ENCODE measurements around the gene SIM1. TPM values are rescaled to one million over a fixed set of nuclear protein-coding genes. Genes with fewer than 3 reads are reported as not detected.

SIM1 gene
- total RNA-seq, 1 donor from 2014 or later = not detected

DNA sequence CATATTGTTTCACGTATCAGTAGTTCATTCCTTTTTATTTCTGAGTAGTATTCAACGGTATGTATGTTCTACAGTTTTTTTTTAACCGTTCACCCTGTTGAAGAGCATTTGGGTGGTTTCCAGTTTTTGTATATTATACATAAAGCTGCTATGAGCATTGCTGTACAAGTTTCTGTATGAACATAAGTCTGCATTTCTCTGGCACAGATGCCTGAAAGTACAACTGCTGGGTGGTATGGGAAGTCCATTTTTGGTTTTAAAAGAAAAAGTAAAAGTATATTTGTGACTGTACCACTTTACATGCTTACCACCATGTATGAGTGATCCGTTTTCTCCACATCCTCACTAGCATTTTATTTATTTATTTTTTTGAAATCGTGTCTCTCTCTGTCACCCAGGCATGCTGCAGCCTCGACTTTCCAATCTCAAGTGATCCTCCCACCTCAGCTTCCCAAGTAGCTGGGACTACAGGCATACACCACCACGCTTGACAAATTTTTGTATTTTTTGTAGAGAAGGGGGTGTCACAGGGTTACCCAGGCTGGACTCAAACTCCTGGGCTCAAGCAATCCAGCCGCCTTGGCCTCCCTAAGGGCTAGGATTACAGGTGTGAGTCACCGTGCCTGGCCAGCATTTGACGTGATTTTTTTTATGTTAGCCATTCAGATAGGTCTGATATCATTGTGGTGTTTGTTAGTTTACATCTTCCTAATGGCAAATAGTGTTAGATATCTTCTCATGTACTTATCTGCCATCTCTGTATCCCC lies 11.0 kb upstream of the SIM1 start:
- no peak for DNase-seq (ENCODE audit: low spot score)
- peaks cover 4% of the 10 kb centered on the region for H4K20me1 ChIP-seq (ENCODE audit: low read depth)
- no peak overlapping the region for H3K27ac Mint-ChIP-seq
- no peaks in the 10 kb centered on the region for H3K9me3 ChIP-seq (ENCODE audit: low read depth)
- no peak overlapping the region for H3K9ac ChIP-seq
- no peaks in the 10 kb centered on the region for H3K79me2 ChIP-seq (ENCODE audit: low read depth)
- TF ChIP-seq, protein P1, sequence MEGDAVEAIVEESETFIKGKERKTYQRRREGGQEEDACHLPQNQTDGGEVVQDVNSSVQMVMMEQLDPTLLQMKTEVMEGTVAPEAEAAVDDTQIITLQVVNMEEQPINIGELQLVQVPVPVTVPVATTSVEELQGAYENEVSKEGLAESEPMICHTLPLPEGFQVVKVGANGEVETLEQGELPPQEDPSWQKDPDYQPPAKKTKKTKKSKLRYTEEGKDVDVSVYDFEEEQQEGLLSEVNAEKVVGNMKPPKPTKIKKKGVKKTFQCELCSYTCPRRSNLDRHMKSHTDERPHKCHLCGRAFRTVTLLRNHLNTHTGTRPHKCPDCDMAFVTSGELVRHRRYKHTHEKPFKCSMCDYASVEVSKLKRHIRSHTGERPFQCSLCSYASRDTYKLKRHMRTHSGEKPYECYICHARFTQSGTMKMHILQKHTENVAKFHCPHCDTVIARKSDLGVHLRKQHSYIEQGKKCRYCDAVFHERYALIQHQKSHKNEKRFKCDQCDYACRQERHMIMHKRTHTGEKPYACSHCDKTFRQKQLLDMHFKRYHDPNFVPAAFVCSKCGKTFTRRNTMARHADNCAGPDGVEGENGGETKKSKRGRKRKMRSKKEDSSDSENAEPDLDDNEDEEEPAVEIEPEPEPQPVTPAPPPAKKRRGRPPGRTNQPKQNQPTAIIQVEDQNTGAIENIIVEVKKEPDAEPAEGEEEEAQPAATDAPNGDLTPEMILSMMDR (IDR thresholded peaks at IDR 0.05) = no peak
- TF ChIP-seq EZH2 (IDR thresholded peaks at IDR 0.05) = no peak
- TF ChIP-seq EZH2phosphoT487 (IDR thresholded peaks at IDR 0.05) = no peak
- no peak overlapping the region for H3K27ac ChIP-seq
- H3K4me1 Mint-ChIP-seq = peaks cover 6% of the 10 kb centered on the region
- no peak overlapping the region for H2AFZ ChIP-seq (replicated peaks)
- no peaks in the 10 kb centered on the region for H3K9me3 Mint-ChIP-seq
- H3K36me3 ChIP-seq = no peaks in the 10 kb centered on the region
- peaks cover 2% of the 10 kb centered on the region for H3K27me3 Mint-ChIP-seq (ENCODE audit: insufficient read depth, low read depth)
- H3K36me3 Mint-ChIP-seq = no peaks in the 10 kb centered on the region
- no peak overlapping the region for H3K4me3 ChIP-seq
- H3F3A ChIP-seq (ENCODE audit: low read depth) = no peaks in the 10 kb centered on the region
- no peak overlapping the region for H3K4me2 ChIP-seq
- peaks cover 44% of the 10 kb centered on the region for H3K27me3 ChIP-seq
- no peaks in the 10 kb centered on the region for H3K4me1 ChIP-seq
- H3K4me3 Mint-ChIP-seq = no peak overlapping the region

DNA sequence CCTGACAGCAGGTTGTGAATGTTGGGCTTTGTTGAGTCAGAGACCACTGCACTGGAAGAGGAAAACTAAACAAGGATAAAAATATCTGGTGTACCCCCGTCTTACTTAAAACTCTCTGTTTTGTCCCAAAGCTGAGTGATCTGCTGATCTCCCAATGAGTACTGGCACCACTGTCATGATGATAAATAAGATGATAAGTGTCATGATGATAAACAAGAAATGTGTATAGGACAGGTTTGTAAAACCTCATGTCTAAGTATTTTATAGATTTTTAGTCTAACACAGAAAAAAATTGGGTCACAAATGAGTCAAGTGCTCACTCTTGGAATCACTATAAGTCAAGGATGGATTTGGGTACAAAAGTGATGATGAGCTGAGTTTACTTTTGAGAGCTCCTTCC lies 8.5 kb upstream of the SIM1 start:
- H3K27me3 Mint-ChIP-seq (ENCODE audit: insufficient read depth, low read depth) = peaks cover 23% of the 10 kb centered on the region
- peaks cover 6% of the 10 kb centered on the region for H3K4me1 ChIP-seq
- H3K27ac ChIP-seq = no peak overlapping the region
- TF ChIP-seq EZH2phosphoT487 (IDR thresholded peaks at IDR 0.05) = no peak
- TF ChIP-seq, protein P1 (IDR thresholded peaks at IDR 0.05) = no peak
- H3K27ac Mint-ChIP-seq = no peak overlapping the region
- H3K36me3 Mint-ChIP-seq = no peaks in the 10 kb centered on the region
- no peak overlapping the region for H3K9ac ChIP-seq
- H3K27me3 ChIP-seq = peaks cover 70% of the 10 kb centered on the region
- H3K9me3 ChIP-seq (ENCODE audit: low read depth) = no peaks in the 10 kb centered on the region
- H3K4me3 Mint-ChIP-seq = no peak overlapping the region
- H3K79me2 ChIP-seq (ENCODE audit: low read depth) = no peaks in the 10 kb centered on the region
- peaks cover 8% of the 10 kb centered on the region for H3K4me1 Mint-ChIP-seq
- no peaks in the 10 kb centered on the region for H3F3A ChIP-seq (ENCODE audit: low read depth)
- peaks cover 23% of the 10 kb centered on the region for H4K20me1 ChIP-seq (ENCODE audit: low read depth)
- no peaks in the 10 kb centered on the region for H3K9me3 Mint-ChIP-seq
- H3K4me2 ChIP-seq = no peak overlapping the region
- DNase-seq (ENCODE audit: low spot score) = no peak
- no peaks in the 10 kb centered on the region for H3K36me3 ChIP-seq
- H3K4me3 ChIP-seq = no peak overlapping the region
- no peak overlapping the region for H2AFZ ChIP-seq (replicated peaks)

DNA sequence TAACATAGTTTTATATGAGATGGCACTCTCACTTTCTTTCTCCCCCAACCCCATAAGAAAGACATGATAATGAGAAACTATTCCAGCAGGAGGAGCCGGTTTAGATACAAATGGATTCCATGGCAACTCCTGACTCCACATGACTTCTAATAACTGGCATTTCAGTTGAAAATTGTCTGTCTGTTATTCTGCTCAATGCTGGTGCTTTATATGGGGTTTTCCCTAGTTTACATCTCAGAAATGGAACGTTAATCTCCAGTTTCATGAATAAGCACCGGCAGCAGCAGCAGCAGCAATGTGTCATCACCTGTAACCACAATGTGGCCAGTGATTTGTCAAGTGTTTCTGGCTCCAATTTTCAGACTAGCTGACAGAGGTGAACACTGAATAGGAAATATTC lies 8.0 kb upstream of the SIM1 start:
- Mint-ChIP-seq H3K27ac (no peak overlapping the region), H3K4me3 (no peak overlapping the region), H3K36me3 (no peaks in the 10 kb centered on the region), H3K4me1 (peaks cover 11% of the 10 kb centered on the region), H3K9me3 (peaks cover 2% of the 10 kb centered on the region), H3K27me3 (ENCODE audit: insufficient read depth, low read depth) (peaks cover 28% of the 10 kb centered on the region)
- DNase-seq (ENCODE audit: low spot score) = no peak
- no peaks in the 10 kb centered on the region for H3K9me3 ChIP-seq (ENCODE audit: low read depth)
- no peak overlapping the region for H3K9ac ChIP-seq
- H3K27ac ChIP-seq = no peak overlapping the region
- H3K4me1 ChIP-seq = peaks cover 6% of the 10 kb centered on the region
- TF ChIP-seq EZH2phosphoT487 (IDR thresholded peaks at IDR 0.05) (no peak), EZH2 (IDR thresholded peaks at IDR 0.05) (no peak)
- TF ChIP-seq, protein P1 (IDR thresholded peaks at IDR 0.05) = no peak
- H3K4me2 ChIP-seq = no peak overlapping the region
- no peaks in the 10 kb centered on the region for H3K79me2 ChIP-seq (ENCODE audit: low read depth)
- H3F3A ChIP-seq (ENCODE audit: low read depth) = no peaks in the 10 kb centered on the region
- H3K4me3 ChIP-seq = no peak overlapping the region
- no peaks in the 10 kb centered on the region for H3K36me3 ChIP-seq
- peaks cover 28% of the 10 kb centered on the region for H4K20me1 ChIP-seq (ENCODE audit: low read depth)
- peaks cover 75% of the 10 kb centered on the region for H3K27me3 ChIP-seq
- H2AFZ ChIP-seq (replicated peaks) = no peak overlapping the region

Measured in neural progenitor cell (in vitro differentiated cells).